ENCODE results near the gene TMEM39A.

Gene TMEM39A

GRCh38 chr3:119453822-119454221 is 9.6 kb downstream of the TMEM39A start:
- no peak for DNase-seq (ENCODE audit: low spot score)

GRCh38 chr3:119444590-119444989 is 18.8 kb downstream of the TMEM39A start:
- no peak for DNase-seq (ENCODE audit: low spot score)

- peak; percentile 9 for DNase-seq (ENCODE audit: low spot score)
These were observed 20.2 kb downstream of the TMEM39A start for GRCh38 chr3:119443179-119443578.

GRCh38 chr3:119437691-119438258 is 25.6 kb downstream of the TMEM39A start:
- no peak for DNase-seq (ENCODE audit: low spot score)

GRCh38 chr3:119436977-119437376 is 26.4 kb downstream of the TMEM39A start:
- no peak for DNase-seq (ENCODE audit: low spot score)

GRCh38 chr3:119434703-119435102 is 28.7 kb downstream of the TMEM39A start:
- no peak for DNase-seq (ENCODE audit: low spot score)

- DNase-seq (ENCODE audit: low spot score), result no peak
These were observed 29.6 kb downstream of the TMEM39A start for GRCh38 chr3:119433613-119434325.

GRCh38 chr3:119428538-119428937 is 34.9 kb downstream of the TMEM39A start:
- no peak for DNase-seq (ENCODE audit: low spot score)

GRCh38 chr3:119427669-119428068 is 35.7 kb downstream of the TMEM39A start:
- DNase-seq (ENCODE audit: low spot score), result no peak

- no peak for DNase-seq (ENCODE audit: low spot score)
These were observed 43.2 kb downstream of the TMEM39A start for GRCh38 chr3:119420196-119420595.

GRCh38 chr3:119418641-119419040 is 44.8 kb downstream of the TMEM39A start:
- no peak for DNase-seq (ENCODE audit: low spot score)

GRCh38 chr3:119417771-119418512 is 45.5 kb downstream of the TMEM39A start:
- no peak for DNase-seq (ENCODE audit: low spot score)

GRCh38 chr3:119416873-119417272 is 46.5 kb downstream of the TMEM39A start:
- DNase-seq (ENCODE audit: low spot score), result no peak

- DNase-seq (ENCODE audit: low spot score), result no peak
These were observed 49.7 kb downstream of the TMEM39A start for GRCh38 chr3:119413603-119414280.

- DNase-seq (ENCODE audit: low spot score), result no peak
These were observed 53.6 kb downstream of the TMEM39A start for GRCh38 chr3:119409844-119410243.

- no peak for DNase-seq (ENCODE audit: low spot score)
These were observed 55.0 kb downstream of the TMEM39A start for GRCh38 chr3:119408243-119408950.

- DNase-seq (ENCODE audit: low spot score), result no peak
These were observed 58.1 kb downstream of the TMEM39A start for GRCh38 chr3:119405315-119405714.

- no peak for DNase-seq (ENCODE audit: low spot score)
These were observed 60.2 kb downstream of the TMEM39A start for GRCh38 chr3:119403201-119403600.

- no peak for DNase-seq (ENCODE audit: low spot score)
These were observed 60.6 kb downstream of the TMEM39A start for GRCh38 chr3:119402791-119403190.

- no peak for DNase-seq (ENCODE audit: low spot score)
These were observed 61.6 kb downstream of the TMEM39A start for GRCh38 chr3:119401503-119402440.

- no peak for DNase-seq (ENCODE audit: low spot score)
These were observed 62.3 kb downstream of the TMEM39A start for GRCh38 chr3:119401069-119401468.
